H1 (cell line): ENCODE data around the gene ITGAV. TPM values are rescaled to one million over a fixed set of nuclear protein-coding genes. Genes with fewer than 3 reads are reported as not detected.

ENCODE experiments used
- ASH2L ChIP-seq: fragments of 200-600, 300-600 bp; sonication (generic); IDR thresholded peaks from one replicate; pipeline ENCODE4 v1.7.1; 2017; ENCODE audit warnings: low read length
- ATF2 ChIP-seq: IDR thresholded peaks from 2 replicates; pipeline ENCODE4 v1.6.1; 2012; ENCODE audit warnings: low read length, inconsistent platforms
- CHD7 ChIP-seq: fragments of 300-600 bp; sonication (generic); IDR thresholded peaks from 2 replicates; pipeline ENCODE4 v1.7.1; 2012; ENCODE audit warnings: low read length, moderate library complexity, mild to moderate bottlenecking, inconsistent platforms; ENCODE audit not compliant: insufficient replicate concordance
- HDAC2 ChIP-seq, 2 experiments: fragments of 300-600 bp in 1 of 2; sonication (generic) in 1 of 2; IDR thresholded peaks; 2 replicates each; pipeline ENCODE4 v1.6.1; 2011 to 2012; ENCODE audit warnings: low read depth in 2 of 2, low read length in 2 of 2, mild to moderate bottlenecking in 2 of 2, moderate library complexity in 2 of 2, borderline replicate concordance in 1 of 2, inconsistent platforms in 1 of 2
- SRF ChIP-seq: IDR thresholded peaks from 2 replicates; pipeline ENCODE4 v1.6.1; 2011; ENCODE audit warnings: mild to moderate bottlenecking, low read depth, low read length, moderate library complexity
- TAF1 ChIP-seq: IDR thresholded peaks from 2 replicates; pipeline ENCODE4 v1.6.1; 2011; ENCODE audit warnings: mild to moderate bottlenecking, low read depth, low read length
- polyA plus RNA-seq, 7 experiments: library from polyadenylated mRNA; depleted of rRNA in 3 of 7; stranded (reverse) in 5 of 7; unstranded in 2 of 7; fragments of >200 nt in 5 of 7; fragments of 200-250 nt in 2 of 7; gene quantifications; 1 replicate in 5 of 7; 2 replicates in 1 of 7; 4 replicates in 1 of 7; pipeline versions ENCODE4 v1.2.1 to v1.2.3, GENCODE V29; 2011 to 2013; ENCODE audit warnings: missing spikeins in 2 of 7, mixed read lengths in 2 of 7
- total RNA-seq: library from RNA; stranded (reverse); fragmentation: NEBNext Ultra II Directional; extraction: Animal tissue kit (Norgen Biotek cat#: 25700); gene quantifications from 2 replicates; pipeline ENCODE4 v1.2.1, GENCODE V29; 2021
- TF ChIP-seq, protein P1 (sequence below): IDR thresholded peaks from 2 replicates; pipeline ENCODE4 v1.6.1; 2011; ENCODE audit warnings: low read depth, mild to moderate bottlenecking, low read length; ENCODE audit not compliant: insufficient read depth

ITGAV gene
- total and polyA plus RNA-seq, 2 of the 8 experiments (the other 6 are each of a cell fraction or from before 2014, with no cell fraction given) = 11.7 to 42.4 TPM

DNA sequence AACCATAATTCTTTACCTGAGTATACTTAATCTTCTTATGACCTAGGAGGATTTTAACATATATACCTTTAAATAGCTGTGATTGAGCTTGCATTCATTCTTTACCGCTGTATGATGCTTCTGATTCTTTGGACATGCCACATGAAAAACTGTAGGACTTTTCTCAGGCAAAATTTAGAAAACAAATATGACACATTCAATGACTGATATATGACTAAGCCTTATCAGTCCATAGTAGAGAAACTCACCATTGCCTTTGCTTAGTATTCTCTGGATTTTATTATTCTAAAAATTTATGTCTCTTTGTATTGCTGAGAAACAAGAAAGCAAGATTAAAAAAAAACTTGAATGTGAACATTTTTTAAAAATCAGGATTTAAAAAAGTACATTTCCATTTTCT lies 107.7 kb downstream of the ITGAV start (continued):
- no peak for TF ChIP-seq CHD7
- TF ChIP-seq, protein P1, sequence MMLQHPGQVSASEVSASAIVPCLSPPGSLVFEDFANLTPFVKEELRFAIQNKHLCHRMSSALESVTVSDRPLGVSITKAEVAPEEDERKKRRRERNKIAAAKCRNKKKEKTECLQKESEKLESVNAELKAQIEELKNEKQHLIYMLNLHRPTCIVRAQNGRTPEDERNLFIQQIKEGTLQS = no peak
- TF ChIP-seq HDAC2 (IDR thresholded peaks at IDR 0.05; ENCODE audit: borderline replicate concordance in 1 of 2, low read depth in 2 of 2, low read length in 2 of 2) = no peak
- TF ChIP-seq ASH2L = no peak
- TF ChIP-seq ATF2 = no peak
- TF ChIP-seq SRF = no peak
- TF ChIP-seq TAF1 = no peak
